Karpas-422 (cell line): ENCODE data around the gene KRTCAP3. TPM values are rescaled to one million over a fixed set of nuclear protein-coding genes. Genes with fewer than 3 reads are reported as not detected.
A peak's percentile ranks its signal among the peaks of the same experiment; 100 is the strongest.

Experiments used
- DNase-seq: peaks from one replicate; pipeline ENCODE4 v3.0.0-alpha.2; 2015
- H2AFZ ChIP-seq: fragments of 200-600 bp; sonication (generic); 2 replicates; pipeline ENCODE4 v1.6.1; 2014; ENCODE audit warnings: antibody characterized with exemption, low read length, mixed read lengths
- H3K27ac ChIP-seq: fragments of 200-600 bp; sonication (generic); 2 replicates; pipeline ENCODE4 v1.5.1; 2014; ENCODE audit warnings: mild to moderate bottlenecking, low read length, moderate library complexity
- H3K27me3 ChIP-seq: fragments of 200-600 bp; sonication (generic); 2 replicates; pipeline ENCODE4 v1.6.1; 2014; ENCODE audit warnings: low read length, mixed read lengths
- H3K36me3 ChIP-seq: fragments of 200-600 bp; sonication (generic); 2 replicates; pipeline ENCODE4 v1.6.1; 2014; ENCODE audit warnings: low read length, mixed read lengths; ENCODE audit not compliant: insufficient read depth
- H3K4me1 ChIP-seq: fragments of 200-600 bp; sonication (generic); 2 replicates; pipeline ENCODE4 v1.6.1; 2014; ENCODE audit warnings: mild to moderate bottlenecking, low read length, mixed read lengths
- H3K4me2 ChIP-seq: fragments of 200-600 bp; sonication (generic); 2 replicates; pipeline ENCODE4 v1.6.1; 2014; ENCODE audit warnings: low read length, low read depth, mild to moderate bottlenecking; ENCODE audit not compliant: poor library complexity, severe bottlenecking
- H3K4me3 ChIP-seq: fragments of 200-600 bp; sonication (generic); 2 replicates; pipeline ENCODE4 v1.5.1; 2014; ENCODE audit warnings: mild to moderate bottlenecking, antibody characterized with exemption, low read length, mixed read lengths
- H3K79me2 ChIP-seq: fragments of 200-600 bp; sonication (generic); 2 replicates; pipeline ENCODE4 v1.6.1; 2014; ENCODE audit warnings: mild to moderate bottlenecking, low read length, mixed read lengths
- H3K9ac ChIP-seq: fragments of 200-600 bp; sonication (generic); 2 replicates; pipeline ENCODE4 v1.6.0; 2014; ENCODE audit warnings: low read length
- H3K9me2 ChIP-seq: fragments of 200-600 bp; sonication (generic), shearing (Covaris generic); replicated peaks from 2 replicates; pipeline ENCODE4 v1.6.0; 2014; ENCODE audit warnings: mild to moderate bottlenecking, low read length, moderate library complexity; ENCODE audit not compliant: insufficient read depth
- H3K9me3 ChIP-seq: fragments of 300-700, 200-600 bp; sonication (generic); 2 replicates; pipeline ENCODE4 v1.6.1; 2014; ENCODE audit warnings: low read length, mixed read lengths
- H4K20me1 ChIP-seq: fragments of 200-600 bp; sonication (generic); 2 replicates; pipeline ENCODE4 v1.6.1; 2014; ENCODE audit warnings: mild to moderate bottlenecking, antibody characterized with exemption, low read length, low read depth; ENCODE audit not compliant: insufficient read depth
- total RNA-seq: library from RNA; depleted of rRNA; stranded (reverse); fragments of >200 nt; shearing (Covaris generic); gene quantifications from 2 replicates; pipeline ENCODE4 v1.2.3, GENCODE V29; 2014; ENCODE audit warnings: low replicate concordance

The KRTCAP3 gene
- total RNA-seq, 1 experiment from 2014 or later = not detected

- H3K27ac ChIP-seq = peak overlapping the region; percentile 75
- no peaks in the 10 kb centered on the region for H3K9me2 ChIP-seq
- peaks cover 4% of the 10 kb centered on the region; the same call in 1 of the 2 replicates for H3K36me3 ChIP-seq
- H3K4me1 ChIP-seq = peaks cover 22% of the 10 kb centered on the region
- peak; percentile 93 for DNase-seq
- peaks cover 5% of the 10 kb centered on the region; the same call in 1 of the 2 replicates for H4K20me1 ChIP-seq
- peak overlapping the region; percentile 99 for H3K9ac ChIP-seq
- peak overlapping the region; percentile 91; the same call in 1 of the 2 replicates for H2AFZ ChIP-seq
- no peaks in the 10 kb centered on the region for H3K27me3 ChIP-seq
- no peaks in the 10 kb centered on the region for H3K9me3 ChIP-seq
- peak overlapping the region; percentile 94 for H3K4me2 ChIP-seq
- peak overlapping the region; percentile 83 for H3K4me3 ChIP-seq
- peaks cover 43% of the 10 kb centered on the region for H3K79me2 ChIP-seq
Measured at GRCh38 chr2:27428978-27429541, 13.1 kb upstream of the KRTCAP3 start.

GRCh38 chr2:27431395-27431794 lies 10.8 kb upstream of the KRTCAP3 start:
- DNase-seq = peak; percentile 38
- peaks cover 5% of the 10 kb centered on the region; the same call in 1 of the 2 replicates for H4K20me1 ChIP-seq
- H3K36me3 ChIP-seq = peaks cover 12% of the 10 kb centered on the region; the same call in 1 of the 2 replicates
- no peak overlapping the region for H3K27ac ChIP-seq
- peaks cover 22% of the 10 kb centered on the region for H3K4me1 ChIP-seq
- H3K9me2 ChIP-seq = no peaks in the 10 kb centered on the region
- peaks cover 43% of the 10 kb centered on the region for H3K79me2 ChIP-seq
- no peak overlapping the region for H2AFZ ChIP-seq
- H3K4me2 ChIP-seq = no peak overlapping the region
- no peaks in the 10 kb centered on the region for H3K27me3 ChIP-seq
- no peak overlapping the region for H3K4me3 ChIP-seq
- H3K9me3 ChIP-seq = no peaks in the 10 kb centered on the region
- H3K9ac ChIP-seq = no peak overlapping the region

- Histone ChIP-seq H3K9me3 (no peaks in the 10 kb centered on the region), H3K27me3 (no peaks in the 10 kb centered on the region), H3K9ac (no peak overlapping the region), H3K4me1 (peaks cover 2% of the 10 kb centered on the region), H2AFZ (no peak overlapping the region), H3K79me2 (peaks cover 27% of the 10 kb centered on the region), H3K9me2 (no peaks in the 10 kb centered on the region), H3K4me3 (no peak overlapping the region), H3K4me2 (no peak overlapping the region), H3K27ac (no peak overlapping the region), H3K36me3 (peaks cover 16% of the 10 kb centered on the region; the same call in 1 of the 2 replicates), H4K20me1 (no peaks in the 10 kb centered on the region)
- DNase-seq = no peak
Measured at GRCh38 chr2:27435628-27436027, 6.6 kb upstream of the KRTCAP3 start.

GRCh38 chr2:27441226-27441926 lies 805 bp upstream of the KRTCAP3 start:
- no peak overlapping the region for H3K9ac ChIP-seq
- peak; percentile 39 for DNase-seq

GRCh38 chr2:27442920-27443282 lies 720 bp downstream of the KRTCAP3 start:
- Histone ChIP-seq H2AFZ (no peak overlapping the region), H3K4me1 (no peaks in the 10 kb centered on the region), H3K9me2 (no peaks in the 10 kb centered on the region), H3K4me3 (no peak overlapping the region), H3K9ac (no peak overlapping the region), H3K9me3 (no peaks in the 10 kb centered on the region), H3K27ac (no peak overlapping the region), H4K20me1 (no peaks in the 10 kb centered on the region), H3K79me2 (no peaks in the 10 kb centered on the region), H3K4me2 (no peak overlapping the region), H3K27me3 (no peaks in the 10 kb centered on the region), H3K36me3 (peaks cover 9% of the 10 kb centered on the region; the same call in 1 of the 2 replicates)
- DNase-seq = no peak

More at GRCh38 chr2:27441226-27441926, 805 bp upstream of the KRTCAP3 start:
- no peak overlapping the region for H2AFZ ChIP-seq
- no peaks in the 10 kb centered on the region for H3K27me3 ChIP-seq
- no peaks in the 10 kb centered on the region for H3K9me3 ChIP-seq
- H4K20me1 ChIP-seq = no peaks in the 10 kb centered on the region
- no peaks in the 10 kb centered on the region for H3K4me1 ChIP-seq
- H3K79me2 ChIP-seq = no peaks in the 10 kb centered on the region
- no peak overlapping the region for H3K4me3 ChIP-seq
- H3K27ac ChIP-seq = no peak overlapping the region
- H3K9me2 ChIP-seq = no peaks in the 10 kb centered on the region
- H3K4me2 ChIP-seq = no peak overlapping the region
- H3K36me3 ChIP-seq = peaks cover 10% of the 10 kb centered on the region; the same call in 1 of the 2 replicates

GRCh38 chr2:27445155-27445554 lies 3.0 kb downstream of the KRTCAP3 start:
- no peak overlapping the region for H3K9ac ChIP-seq
- no peaks in the 10 kb centered on the region for H3K4me1 ChIP-seq
- H3K36me3 ChIP-seq = peaks cover 9% of the 10 kb centered on the region; the same call in 1 of the 2 replicates
- H3K9me2 ChIP-seq = no peaks in the 10 kb centered on the region
- H3K79me2 ChIP-seq = no peaks in the 10 kb centered on the region
- H4K20me1 ChIP-seq = no peaks in the 10 kb centered on the region
- H3K9me3 ChIP-seq = no peaks in the 10 kb centered on the region
- no peak overlapping the region for H3K27ac ChIP-seq
- no peaks in the 10 kb centered on the region for H3K27me3 ChIP-seq
- H3K4me3 ChIP-seq = no peak overlapping the region
- H2AFZ ChIP-seq = no peak overlapping the region
- H3K4me2 ChIP-seq = no peak overlapping the region
- no peak for DNase-seq

GRCh38 chr2:27445615-27446014 lies 3.4 kb downstream of the KRTCAP3 start:
- H3K4me2 ChIP-seq = no peak overlapping the region
- H3K9ac ChIP-seq = no peak overlapping the region
- no peaks in the 10 kb centered on the region for H3K79me2 ChIP-seq
- H3K4me1 ChIP-seq = no peaks in the 10 kb centered on the region
- no peaks in the 10 kb centered on the region for H4K20me1 ChIP-seq
- H3K36me3 ChIP-seq = peaks cover 6% of the 10 kb centered on the region; the same call in 1 of the 2 replicates
- no peak for DNase-seq
- H3K4me3 ChIP-seq = no peak overlapping the region
- no peak overlapping the region for H2AFZ ChIP-seq
- no peaks in the 10 kb centered on the region for H3K9me3 ChIP-seq
- H3K9me2 ChIP-seq = no peaks in the 10 kb centered on the region
- H3K27ac ChIP-seq = no peak overlapping the region
- H3K27me3 ChIP-seq = no peaks in the 10 kb centered on the region

- Histone ChIP-seq H3K4me3 (no peak overlapping the region), H3K9me2 (no peaks in the 10 kb centered on the region), H4K20me1 (no peaks in the 10 kb centered on the region), H3K27ac (no peak overlapping the region), H3K9me3 (no peaks in the 10 kb centered on the region), H3K36me3 (peaks cover 3% of the 10 kb centered on the region; the same call in 1 of the 2 replicates), H3K27me3 (no peaks in the 10 kb centered on the region), H3K79me2 (no peaks in the 10 kb centered on the region), H3K4me1 (no peaks in the 10 kb centered on the region), H2AFZ (no peak overlapping the region), H3K4me2 (no peak overlapping the region), H3K9ac (no peak overlapping the region)
- DNase-seq = no peak
Measured at GRCh38 chr2:27446057-27446456, 3.9 kb downstream of the KRTCAP3 start.
